Skeletal muscle satellite cell (primary cell): Measurements from ENCODE around the gene PQBP1.

Source experiments
- H3K27me3 ChIP-seq: 2 replicates; pipeline ENCODE4 v1.7.0; 2013; ENCODE audit warnings: low read length; ENCODE audit not compliant: control insufficient read depth, insufficient read depth
- H3K36me3 ChIP-seq: 2 replicates; pipeline ENCODE4 v1.7.0; 2013; ENCODE audit warnings: mild to moderate bottlenecking, control low read depth, low read length; ENCODE audit not compliant: insufficient read depth
- H3K4me1 ChIP-seq: 2 replicates; pipeline ENCODE4 v1.7.0; 2013; ENCODE audit warnings: low read length; ENCODE audit not compliant: control insufficient read depth, insufficient read depth
- H3K4me2 ChIP-seq: 2 replicates; pipeline ENCODE4 v1.7.0; 2013; ENCODE audit warnings: mild to moderate bottlenecking, low read length
- H3K4me3 ChIP-seq: 2 replicates; pipeline ENCODE4 v1.7.0; 2013; ENCODE audit warnings: low read length
- H3K9ac ChIP-seq: 2 replicates; pipeline ENCODE4 v1.7.0; 2013; ENCODE audit warnings: mild to moderate bottlenecking, low read depth, low read length, moderate library complexity
- H3K9me3 ChIP-seq: replicated peaks from 2 replicates; pipeline ENCODE4 v1.7.0; 2013; ENCODE audit warnings: mild to moderate bottlenecking, control low read depth, low read length

Gene PQBP1

GRCh38 chrX:48890296-48890925 lies 7.3 kb upstream of the PQBP1 start:
- Histone ChIP-seq H3K36me3 (peaks cover 2% of the 10 kb centered on the region), H3K27me3 (no peaks in the 10 kb centered on the region), H3K4me2 (peak overlapping the region; percentile 85), H3K9ac (no peak overlapping the region), H3K4me1 (peaks cover 4% of the 10 kb centered on the region), H3K4me3 (peak overlapping the region; percentile 71), H3K9me3 (no peaks in the 10 kb centered on the region)

- peaks cover 2% of the 10 kb centered on the region for H3K36me3 ChIP-seq
- H3K9ac ChIP-seq, result peak overlapping the region; percentile 44
- peak overlapping the region; percentile 71 for H3K4me3 ChIP-seq
- H3K4me2 ChIP-seq, result peak overlapping the region; percentile 85
- peaks cover 4% of the 10 kb centered on the region for H3K4me1 ChIP-seq
- H3K27me3 ChIP-seq, result no peaks in the 10 kb centered on the region
- H3K9me3 ChIP-seq, result no peaks in the 10 kb centered on the region
These were observed 6.8 kb upstream of the PQBP1 start for GRCh38 chrX:48890934-48891401.

- Histone ChIP-seq H3K9ac (peak overlapping the region; percentile 44), H3K36me3 (peaks cover 2% of the 10 kb centered on the region), H3K4me3 (peak overlapping the region; percentile 71), H3K4me1 (peaks cover 8% of the 10 kb centered on the region), H3K4me2 (peak overlapping the region; percentile 85), H3K27me3 (no peaks in the 10 kb centered on the region), H3K9me3 (no peaks in the 10 kb centered on the region)
These were observed 6.1 kb upstream of the PQBP1 start for GRCh38 chrX:48891402-48892288.

GRCh38 chrX:48892896-48893295 lies 4.8 kb upstream of the PQBP1 start:
- Histone ChIP-seq H3K9ac (no peak overlapping the region), H3K9me3 (no peaks in the 10 kb centered on the region), H3K4me1 (peaks cover 10% of the 10 kb centered on the region), H3K27me3 (no peaks in the 10 kb centered on the region), H3K4me3 (no peak overlapping the region), H3K4me2 (no peak overlapping the region), H3K36me3 (peaks cover 2% of the 10 kb centered on the region)

GRCh38 chrX:48893556-48894348 lies 4.0 kb upstream of the PQBP1 start:
- Histone ChIP-seq H3K36me3 (peaks cover 2% of the 10 kb centered on the region), H3K9ac (no peak overlapping the region), H3K27me3 (no peaks in the 10 kb centered on the region), H3K4me1 (peaks cover 10% of the 10 kb centered on the region), H3K4me3 (no peak overlapping the region), H3K9me3 (no peaks in the 10 kb centered on the region), H3K4me2 (no peak overlapping the region)

- Histone ChIP-seq H3K36me3 (peaks cover 2% of the 10 kb centered on the region), H3K4me3 (no peak overlapping the region), H3K4me2 (no peak overlapping the region), H3K4me1 (peaks cover 10% of the 10 kb centered on the region), H3K9me3 (no peaks in the 10 kb centered on the region), H3K27me3 (no peaks in the 10 kb centered on the region), H3K9ac (no peak overlapping the region)
These were observed 2.8 kb upstream of the PQBP1 start for GRCh38 chrX:48894891-48895290.

GRCh38 chrX:48896611-48897011 lies 1.1 kb upstream of the PQBP1 start:
- H3K36me3 ChIP-seq, result peaks cover 8% of the 10 kb centered on the region
- H3K27me3 ChIP-seq, result no peaks in the 10 kb centered on the region
- no peaks in the 10 kb centered on the region for H3K9me3 ChIP-seq
- peak overlapping the region; percentile 75 for H3K4me2 ChIP-seq
- H3K4me1 ChIP-seq, result peaks cover 10% of the 10 kb centered on the region
- H3K9ac ChIP-seq, result peak overlapping the region; percentile 91
- H3K4me3 ChIP-seq, result peak overlapping the region; percentile 81

GRCh38 chrX:48897157-48897624 lies 539 bp upstream of the PQBP1 start:
- no peaks in the 10 kb centered on the region for H3K27me3 ChIP-seq
- H3K36me3 ChIP-seq, result peaks cover 13% of the 10 kb centered on the region
- no peaks in the 10 kb centered on the region for H3K9me3 ChIP-seq
- peaks cover 6% of the 10 kb centered on the region for H3K4me1 ChIP-seq
- peak overlapping the region; percentile 91 for H3K9ac ChIP-seq
- peak overlapping the region; percentile 81 for H3K4me3 ChIP-seq
- peak overlapping the region; percentile 75 for H3K4me2 ChIP-seq

- Histone ChIP-seq H3K9ac (no peak overlapping the region), H3K4me3 (no peak overlapping the region), H3K36me3 (peaks cover 14% of the 10 kb centered on the region), H3K4me2 (peak overlapping the region; percentile 3), H3K4me1 (peaks cover 6% of the 10 kb centered on the region), H3K9me3 (no peaks in the 10 kb centered on the region), H3K27me3 (no peaks in the 10 kb centered on the region)
These were observed 1.3 kb downstream of the PQBP1 start for GRCh38 chrX:48899078-48899410.

GRCh38 chrX:48901069-48901468 lies 3.3 kb downstream of the PQBP1 start:
- H3K36me3 ChIP-seq, result peaks cover 15% of the 10 kb centered on the region

GRCh38 chrX:48902135-48902534 lies 4.4 kb downstream of the PQBP1 start:
- no peak overlapping the region for H3K9ac ChIP-seq
- H3K4me2 ChIP-seq, result no peak overlapping the region
- no peaks in the 10 kb centered on the region for H3K4me1 ChIP-seq
- no peak overlapping the region for H3K4me3 ChIP-seq
- H3K36me3 ChIP-seq, result peaks cover 18% of the 10 kb centered on the region
- H3K27me3 ChIP-seq, result no peaks in the 10 kb centered on the region
- H3K9me3 ChIP-seq, result no peaks in the 10 kb centered on the region

More at GRCh38 chrX:48901069-48901468, 3.3 kb downstream of the PQBP1 start:
- Histone ChIP-seq H3K4me2 (no peak overlapping the region), H3K9me3 (no peaks in the 10 kb centered on the region), H3K4me3 (no peak overlapping the region), H3K4me1 (peaks cover 6% of the 10 kb centered on the region), H3K27me3 (no peaks in the 10 kb centered on the region), H3K9ac (no peak overlapping the region)
